Ovary (tissue), 9 donors: ENCODE measurements around the gene FAM110A. TPM values are rescaled to one million over a fixed set of nuclear protein-coding genes. Genes with fewer than 3 reads are reported as not detected.
"Not testable (repeated sequence)": the region's sequence is repeated elsewhere in the genome, so short reads cannot be mapped to it uniquely, and the experiment has no call there.

Experiments used
- DNase-seq, 5 donors: peaks; one replicate each; pipeline ENCODE4 v3.0.0-alpha.2; 2019 to 2020
- H3K27ac ChIP-seq, 2 donors: fragments of 200-600 bp; one replicate each; pipeline versions ENCODE4 v1.5.1 to v1.8.0; 2019 to 2022
- H3K27me3 ChIP-seq: fragments of 200-600 bp; one replicate; pipeline ENCODE4 v1.8.0; 2022
- H3K36me3 ChIP-seq: fragments of 200-600 bp; sonication (generic); one replicate; pipeline ENCODE4 v1.5.1; 2019
- H3K4me1 ChIP-seq: one replicate; pipeline ENCODE4 v1.8.1; 2013; ENCODE audit warnings: mild to moderate bottlenecking, moderate library complexity; ENCODE audit not compliant: insufficient read depth
- H3K4me3 ChIP-seq: fragments of 200-600 bp; sonication (generic); one replicate; pipeline ENCODE4 v1.5.1; 2017
- H3K9me3 ChIP-seq, 2 donors: fragments of 200-600 bp in 1 of 2; sonication (generic) in 1 of 2; one replicate each; pipeline versions ENCODE4 v1.5.1 to v1.8.1; 2013 to 2019; ENCODE audit warnings: mild to moderate bottlenecking in 1 of 2, moderate library complexity in 1 of 2
- EP300 ChIP-seq: sonication (generic); formaldehyde crosslinking; IDR thresholded peaks from one replicate; pipeline ENCODE4 v1.6.1; 2017; ENCODE audit warnings: antibody characterized with exemption
- POLR2A ChIP-seq: fragments of 450-650 bp; IDR thresholded peaks from one replicate; pipeline ENCODE4 v1.6.1; 2017; ENCODE audit warnings: antibody characterized with exemption, mild to moderate bottlenecking, moderate library complexity
- WGBS, 3 donors: extraction: QIAGEN DNeasy Blood & Tissue Kit in 1 of 3; methylation state at CpG; one replicate each; pipeline versions ENCODE4 v1.1.5 to v1.1.7; 2013 to 2017; 5-methylcytosine and 5-hydroxymethylcytosine counted together
- intact Hi-C, 4 donors: fragments of 100-400 bp; cut with DNase I; formaldehyde crosslinking; loops; one replicate each; pipeline versions ENCODE4 v1.11.0 to v1.15.1; 2022 to 2023
- polyA plus RNA-seq, 2 donors: library from polyadenylated mRNA; stranded (reverse); fragments of 200-250 nt in 1 of 2; fragments of 350-450 nt in 1 of 2; fragmentation: Illumina TruSeq in 1 of 2; extraction: RNeasy Lipid Tissue Mini Kit (QIAGEN cat#74804) in 1 of 2; gene quantifications; one replicate each; pipeline ENCODE4 v1.2.3, GENCODE V29; 2013 to 2014
- total RNA-seq, 7 donors: library from RNA; depleted of rRNA in 2 of 7; stranded (reverse); fragments of >200 nt in 2 of 7; fragmentation: NEBNext Ultra II Directional in 3 of 7; extraction: Animal tissue kit (Norgen Biotek cat#: 25700) in 3 of 7; gene quantifications; one replicate each; pipeline versions ENCODE4 v1.1.0 to v1.2.4, GENCODE V29; 2016 to 2023
- TF ChIP-seq, protein P1 (sequence below), 3 donors: fragments of 450-650 bp in 2 of 3; fragments of 200-600 bp in 1 of 3; IDR thresholded peaks; one replicate each; pipeline versions ENCODE4 v1.5.1 to v1.8.0; 2016 to 2022; ENCODE audit warnings: antibody characterized with exemption in 3 of 3, mild to moderate bottlenecking in 1 of 3
- donor health status: DM: no; HTN: no; CAD: no; lungs with moderate emphysema.
- donor health status: DM: no; HTN: no; CAD: no.
- donor health status: Bipolar disorder and iron deficiency.
- donor health status: DM: yes; HTN: yes; CAD: no.
- donor health status: DM: no; HTN: no; CAD: no.
- donor health status: DM: yes; HTN: yes; CAD: no.

FAM110A gene
- total and polyA plus RNA-seq, 9 donors, result 2.1 to 6.6 (median 2.9) TPM

DNA sequence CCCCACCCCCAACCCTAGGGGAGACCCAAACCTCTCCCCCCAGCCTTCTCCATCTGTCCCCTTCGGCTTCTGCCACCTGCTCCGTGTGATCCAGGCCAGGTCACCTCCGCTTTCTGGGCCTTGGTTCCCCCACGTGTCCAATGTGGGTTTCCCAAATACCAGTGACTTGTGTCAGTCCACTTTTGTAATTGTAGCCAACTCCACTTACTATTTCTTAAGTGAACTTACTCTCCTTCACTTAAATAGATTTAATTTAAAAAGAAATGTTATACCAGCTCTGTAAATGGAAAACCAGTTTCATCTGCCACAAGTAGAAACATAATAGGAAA, 10.0 kb upstream of the FAM110A start:
- 82 to 92% (median 85%) methylated on average over 4 of the region's 4 CpGs for WGBS, 3 donors
- intact Hi-C loops, result no loop called here
- no peak for TF ChIP-seq POLR2A

DNA sequence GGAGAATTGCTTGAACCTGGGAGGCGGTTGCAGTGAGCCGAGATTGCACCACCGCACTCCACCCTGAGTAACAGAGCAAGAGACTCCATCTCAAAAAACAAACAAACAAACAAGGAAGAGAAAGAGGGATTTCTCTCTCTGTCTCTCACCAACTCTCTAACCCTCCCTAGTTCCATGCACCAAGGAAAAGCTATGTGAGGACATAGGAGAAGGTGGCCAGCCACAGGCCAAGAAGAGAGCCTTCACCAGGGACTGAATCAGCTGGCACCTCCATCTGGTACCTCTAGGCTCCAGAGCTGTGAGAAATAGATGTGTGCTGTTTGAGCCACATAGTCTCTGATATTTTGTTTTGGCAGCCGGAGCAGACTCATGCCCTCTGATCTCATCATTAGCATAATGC, 9.0 kb upstream of the FAM110A start:
- Histone ChIP-seq H3K9me3 (no peaks in the 10 kb centered on the region), H3K36me3 (no peaks in the 10 kb centered on the region), H3K4me1 (no peaks in the 10 kb centered on the region), H3K4me3 (no peak overlapping the region), H3K27me3 (no peaks in the 10 kb centered on the region), H3K27ac (no peak overlapping the region)
- TF ChIP-seq, protein P1, sequence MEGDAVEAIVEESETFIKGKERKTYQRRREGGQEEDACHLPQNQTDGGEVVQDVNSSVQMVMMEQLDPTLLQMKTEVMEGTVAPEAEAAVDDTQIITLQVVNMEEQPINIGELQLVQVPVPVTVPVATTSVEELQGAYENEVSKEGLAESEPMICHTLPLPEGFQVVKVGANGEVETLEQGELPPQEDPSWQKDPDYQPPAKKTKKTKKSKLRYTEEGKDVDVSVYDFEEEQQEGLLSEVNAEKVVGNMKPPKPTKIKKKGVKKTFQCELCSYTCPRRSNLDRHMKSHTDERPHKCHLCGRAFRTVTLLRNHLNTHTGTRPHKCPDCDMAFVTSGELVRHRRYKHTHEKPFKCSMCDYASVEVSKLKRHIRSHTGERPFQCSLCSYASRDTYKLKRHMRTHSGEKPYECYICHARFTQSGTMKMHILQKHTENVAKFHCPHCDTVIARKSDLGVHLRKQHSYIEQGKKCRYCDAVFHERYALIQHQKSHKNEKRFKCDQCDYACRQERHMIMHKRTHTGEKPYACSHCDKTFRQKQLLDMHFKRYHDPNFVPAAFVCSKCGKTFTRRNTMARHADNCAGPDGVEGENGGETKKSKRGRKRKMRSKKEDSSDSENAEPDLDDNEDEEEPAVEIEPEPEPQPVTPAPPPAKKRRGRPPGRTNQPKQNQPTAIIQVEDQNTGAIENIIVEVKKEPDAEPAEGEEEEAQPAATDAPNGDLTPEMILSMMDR (IDR thresholded peaks at IDR 0.05), result no peak
- TF ChIP-seq EP300 (no peak), POLR2A (no peak)
- intact Hi-C loops, result no loop called here
- WGBS, 3 donors, result 89 to 95% (median 92%) methylated on average over 4 of the region's 4 CpGs
- DNase-seq, result no peak

More for the DNA sequence above, 10.0 kb upstream of the FAM110A start:
- Histone ChIP-seq H3K4me3 (no peak overlapping the region), H3K27me3 (no peaks in the 10 kb centered on the region), H3K9me3 (no peaks in the 10 kb centered on the region), H3K4me1 (no peaks in the 10 kb centered on the region), H3K36me3 (no peaks in the 10 kb centered on the region), H3K27ac (no peak overlapping the region)
- no peak for DNase-seq

DNA sequence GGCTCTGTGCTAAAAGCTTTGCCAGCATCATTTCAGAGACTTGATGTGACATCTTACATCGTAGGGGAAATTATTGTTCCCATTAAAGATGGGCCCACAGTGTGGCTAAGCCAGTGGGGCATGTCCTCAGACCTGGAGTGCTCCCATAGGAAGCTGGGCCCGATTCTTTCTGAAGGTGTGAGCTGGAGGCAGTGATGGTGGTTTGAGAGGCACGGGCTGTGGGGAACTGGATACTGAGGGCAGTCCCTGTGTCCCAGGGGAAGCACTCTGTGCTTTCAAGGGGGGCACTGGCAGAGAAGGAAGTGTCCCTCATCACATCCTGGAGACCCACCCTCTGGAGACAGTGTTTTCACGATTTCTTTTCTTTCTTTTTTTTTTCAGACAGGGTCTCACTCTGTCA, 8.6 kb upstream of the FAM110A start:
- no peak overlapping the region for H3K4me3 ChIP-seq
- no peak for DNase-seq
- H3K27me3 ChIP-seq, result no peaks in the 10 kb centered on the region
- no peak overlapping the region for H3K27ac ChIP-seq
- H3K4me1 ChIP-seq, result no peaks in the 10 kb centered on the region
- H3K9me3 ChIP-seq, result no peaks in the 10 kb centered on the region
- no peak for TF ChIP-seq EP300
- no peak for TF ChIP-seq POLR2A
- TF ChIP-seq, protein P1 (IDR thresholded peaks at IDR 0.05), result no peak
- H3K36me3 ChIP-seq, result no peaks in the 10 kb centered on the region
- intact Hi-C loops, result no loop called here
- 74 to 81% (median 79%) methylated on average over 4 of the region's 4 CpGs for WGBS, 3 donors

DNA sequence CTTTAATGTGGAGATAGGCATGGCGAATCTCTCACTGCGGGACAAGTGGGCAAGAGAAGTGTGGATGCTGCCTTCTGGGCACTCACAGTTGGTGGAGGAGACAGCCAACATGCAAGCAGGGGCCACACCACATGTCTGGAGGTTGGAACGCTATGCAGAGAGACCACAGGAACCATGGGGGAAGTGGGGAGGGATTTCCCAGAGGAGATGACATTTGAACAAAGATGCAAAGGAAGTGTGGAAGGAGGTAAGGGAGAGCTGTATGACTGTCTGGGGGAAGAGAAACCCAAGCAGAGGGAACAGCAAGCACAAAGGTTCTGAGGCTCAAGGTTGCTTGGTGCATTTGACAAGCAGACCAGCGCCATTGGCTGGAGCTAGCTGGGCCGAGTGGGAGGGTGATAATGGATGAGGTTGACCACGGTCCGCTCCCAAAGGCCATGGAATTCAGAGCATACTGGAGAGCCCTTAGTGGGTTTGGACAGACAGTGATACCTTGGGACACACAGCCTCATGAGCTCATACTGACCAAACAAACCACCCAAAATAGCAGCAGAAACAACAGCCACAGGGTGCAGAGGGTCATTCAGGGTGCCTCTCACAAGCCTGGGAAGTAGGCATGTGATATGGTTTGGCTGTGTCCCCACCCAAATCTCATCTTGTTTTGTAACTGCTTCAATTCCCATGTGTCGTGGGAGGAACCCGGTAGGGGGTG, 7.6 kb upstream of the FAM110A start:
- Histone ChIP-seq H3K4me1 (no peaks in the 10 kb centered on the region), H3K4me3 (no peak overlapping the region), H3K27ac (no peak overlapping the region), H3K27me3 (no peaks in the 10 kb centered on the region), H3K9me3 (no peaks in the 10 kb centered on the region), H3K36me3 (no peaks in the 10 kb centered on the region)
- 80 to 86% (median 84%) methylated on average over 9 of the region's 9 CpGs for WGBS, 3 donors
- DNase-seq, result no peak
- TF ChIP-seq POLR2A, result no peak
- TF ChIP-seq, protein P1 (IDR thresholded peaks at IDR 0.05), result no peak
- no peak for TF ChIP-seq EP300
- intact Hi-C loops, result no loop called here

DNA sequence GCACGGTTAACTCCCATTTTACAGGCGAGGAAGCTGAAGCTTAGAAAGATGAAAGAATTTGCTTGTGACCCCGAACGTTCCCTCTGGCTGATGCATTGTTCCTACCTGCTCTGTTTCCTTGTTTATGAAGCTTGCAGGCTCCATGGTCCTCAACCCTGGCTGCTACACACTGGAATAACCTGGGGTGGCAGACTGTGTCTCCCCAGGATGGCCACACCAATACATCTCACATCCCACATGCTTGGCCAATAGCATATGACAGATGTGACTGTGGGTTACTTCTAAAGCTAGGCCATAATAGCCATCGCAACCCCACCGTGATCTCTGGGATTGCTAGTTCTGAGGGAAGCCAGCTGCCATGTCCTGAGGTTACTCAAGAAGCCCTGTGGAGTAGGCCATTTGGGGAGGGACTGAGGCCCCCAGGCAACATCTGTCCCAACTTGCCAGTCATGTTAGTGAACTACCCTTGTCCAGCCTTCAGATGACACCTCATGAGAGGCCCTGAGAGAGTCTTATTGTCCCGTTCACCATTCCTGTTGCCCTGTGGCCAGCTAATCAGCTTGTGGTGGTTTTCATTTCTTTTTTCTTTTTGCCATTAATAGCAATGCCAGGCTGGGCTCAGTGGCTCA, 6.7 kb upstream of the FAM110A start:
- Histone ChIP-seq H3K27ac (no peak overlapping the region), H3K36me3 (no peaks in the 10 kb centered on the region), H3K27me3 (no peaks in the 10 kb centered on the region), H3K4me3 (no peak overlapping the region), H3K4me1 (no peaks in the 10 kb centered on the region), H3K9me3 (no peaks in the 10 kb centered on the region)
- DNase-seq, result no peak
- TF ChIP-seq, protein P1 (IDR thresholded peaks at IDR 0.05), result no peak
- TF ChIP-seq POLR2A (no peak), EP300 (no peak)
- intact Hi-C loops, result no loop called here
- WGBS, 3 donors, result 87 to 89% (median 87%) methylated on average over 7 of the region's 7 CpGs

DNA sequence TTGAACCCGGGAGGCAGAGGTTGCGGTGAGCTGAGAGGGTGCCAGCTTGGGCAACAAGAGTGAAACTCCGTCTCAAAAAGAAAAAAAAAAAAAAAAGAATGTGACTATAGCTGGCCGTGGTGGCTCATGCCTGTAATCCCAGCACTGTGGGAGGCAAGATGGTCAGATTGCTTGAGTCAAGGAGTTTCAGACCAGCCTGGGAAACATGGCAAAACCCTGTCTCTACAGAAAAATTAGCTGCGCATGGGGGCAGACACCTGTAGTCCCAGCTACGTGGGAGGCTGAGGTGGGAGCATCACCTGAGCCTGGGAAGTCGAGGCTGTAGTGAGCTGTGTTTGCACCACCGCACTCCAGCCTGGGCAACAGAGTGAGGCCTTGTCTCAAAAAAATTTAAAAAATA, 5.5 kb upstream of the FAM110A start:
- H3K4me3 ChIP-seq, H3K9me3 ChIP-seq, intact Hi-C loops, H3K36me3 ChIP-seq, H3K27me3 ChIP-seq, H3K4me1 ChIP-seq, DNase-seq, H3K27ac ChIP-seq: not testable (repeated sequence)
- 86 to 88% (median 88%) methylated on average over 8 of the region's 8 CpGs for WGBS, 3 donors
